Left renal cortex interstitium (tissue), 4 donors: ENCODE data around the gene CFHR3. TPM values are rescaled to one million over a fixed set of nuclear protein-coding genes. Genes with fewer than 3 reads are reported as not detected.
"Not testable (repeated sequence)": the region's sequence is repeated elsewhere in the genome, so short reads cannot be mapped to it uniquely, and the experiment has no call there.

Source experiments
- DNase-seq, 4 donors: peaks; one replicate each; pipeline ENCODE4 v3.0.0-alpha.2; 2013; ENCODE audit warnings: low read depth in 4 of 4, low spot score in 2 of 4, missing footprints in 1 of 4
- polyA plus RNA-seq, 4 donors: library from polyadenylated mRNA; unstranded; fragments of 120-200 nt; gene quantifications; one replicate each; pipeline ENCODE4 v1.2.1, GENCODE V29; 2013; ENCODE audit not compliant: insufficient read length in 4 of 4

CFHR3 gene
- under 1 TPM; 0.20 to 0.69 (median 0.44) TPM for polyA plus RNA-seq

GRCh38 chr1:196774603-196775002 is at the start of gene CFHR3:
Gene CFHR3 (plus strand): TSS chr1:196774840. CDS start chr1:196774887, 47 bp downstream.
- DNase-seq = no peak

GRCh38 chr1:196732526-196732925 is 42.1 kb upstream of the CFHR3 start:
- no peak for DNase-seq

GRCh38 chr1:196733091-196733970 is 41.3 kb upstream of the CFHR3 start:
- DNase-seq = no peak

GRCh38 chr1:196734006-196734405 is 40.6 kb upstream of the CFHR3 start:
- DNase-seq = no peak

GRCh38 chr1:196734460-196734859 is 40.2 kb upstream of the CFHR3 start:
- DNase-seq = no peak

GRCh38 chr1:196738730-196739129 is 35.9 kb upstream of the CFHR3 start:
- no peak for DNase-seq

- peak in 1 of 4 donors; percentile 0 for DNase-seq
Measured at GRCh38 chr1:196743244-196743643, 31.4 kb upstream of the CFHR3 start.

- not testable (repeated sequence) for DNase-seq
Measured at GRCh38 chr1:196765019-196765740, 9.5 kb upstream of the CFHR3 start.

- not testable (repeated sequence) for DNase-seq
Measured at GRCh38 chr1:196769823-196770222, 4.8 kb upstream of the CFHR3 start.

GRCh38 chr1:196773713-196774112 is 927 bp upstream of the CFHR3 start:
- no peak for DNase-seq

- DNase-seq = no peak
Measured at GRCh38 chr1:196774175-196774574, 465 bp upstream of the CFHR3 start.

GRCh38 chr1:196777603-196778002 is 3.0 kb downstream of the CFHR3 start:
- DNase-seq = no peak

- DNase-seq = no peak
Measured at GRCh38 chr1:196779093-196779492, 4.5 kb downstream of the CFHR3 start.

- not testable (repeated sequence) for DNase-seq
Measured at GRCh38 chr1:196791252-196791651, 16.6 kb downstream of the CFHR3 start.

- DNase-seq = not testable (repeated sequence)
Measured at GRCh38 chr1:196794103-196794502, 19.5 kb downstream of the CFHR3 start.

GRCh38 chr1:196797891-196798290 is 23.3 kb downstream of the CFHR3 start:
- no peak for DNase-seq

- not testable (repeated sequence) for DNase-seq
Measured at GRCh38 chr1:196801920-196802319, 27.3 kb downstream of the CFHR3 start.

- DNase-seq = no peak
Measured at GRCh38 chr1:196808529-196809235, 34.0 kb downstream of the CFHR3 start.

- DNase-seq = not testable (repeated sequence)
Measured at GRCh38 chr1:196817442-196817841, 42.8 kb downstream of the CFHR3 start.

- DNase-seq = not testable (repeated sequence)
Measured at GRCh38 chr1:196819531-196819930, 44.9 kb downstream of the CFHR3 start, which contains the start of gene CFHR1. Gene CFHR1 (plus strand): TSS chr1:196819731. CDS start chr1:196819845, 114 bp downstream.

- not testable (repeated sequence) for DNase-seq
Measured at GRCh38 chr1:196827860-196828259, 53.2 kb downstream of the CFHR3 start.
